ENCODE measurements around the gene LRRC8D.

The LRRC8D gene

DNA sequence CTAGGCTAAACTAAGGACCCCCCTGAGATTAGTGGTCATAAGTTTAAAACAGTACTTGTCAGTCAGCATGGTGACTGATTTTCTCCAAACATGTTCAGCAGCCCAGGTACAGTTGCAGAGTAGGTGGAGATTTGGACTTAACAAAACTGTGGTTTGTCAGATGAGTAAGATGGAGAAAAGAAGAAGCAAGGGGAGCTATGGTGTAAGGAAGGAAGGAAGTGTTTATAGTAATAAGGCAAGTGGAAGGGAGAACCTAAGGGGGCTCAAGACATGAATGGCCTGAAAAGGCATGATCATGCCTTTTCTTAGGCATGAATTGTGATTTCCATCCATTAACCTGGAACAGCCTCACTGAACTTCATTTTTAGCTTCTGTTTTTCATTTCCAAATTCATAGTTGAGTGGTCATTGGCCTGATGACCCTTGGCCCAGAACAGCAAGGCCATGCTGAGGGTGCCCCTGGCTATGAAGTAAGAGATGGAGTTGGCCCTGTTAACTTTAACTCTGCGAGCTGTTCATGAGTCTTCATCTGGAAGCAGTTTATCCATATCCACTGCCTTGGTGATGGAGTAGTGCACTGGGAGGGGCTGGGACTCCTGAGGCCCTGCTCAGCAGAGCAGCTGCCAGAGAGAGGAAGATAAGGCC is 60.7 kb downstream of the LRRC8D start:
- no peak for DNase-seq (ENCODE audit: low spot score)
- TF ChIP-seq, protein P1, sequence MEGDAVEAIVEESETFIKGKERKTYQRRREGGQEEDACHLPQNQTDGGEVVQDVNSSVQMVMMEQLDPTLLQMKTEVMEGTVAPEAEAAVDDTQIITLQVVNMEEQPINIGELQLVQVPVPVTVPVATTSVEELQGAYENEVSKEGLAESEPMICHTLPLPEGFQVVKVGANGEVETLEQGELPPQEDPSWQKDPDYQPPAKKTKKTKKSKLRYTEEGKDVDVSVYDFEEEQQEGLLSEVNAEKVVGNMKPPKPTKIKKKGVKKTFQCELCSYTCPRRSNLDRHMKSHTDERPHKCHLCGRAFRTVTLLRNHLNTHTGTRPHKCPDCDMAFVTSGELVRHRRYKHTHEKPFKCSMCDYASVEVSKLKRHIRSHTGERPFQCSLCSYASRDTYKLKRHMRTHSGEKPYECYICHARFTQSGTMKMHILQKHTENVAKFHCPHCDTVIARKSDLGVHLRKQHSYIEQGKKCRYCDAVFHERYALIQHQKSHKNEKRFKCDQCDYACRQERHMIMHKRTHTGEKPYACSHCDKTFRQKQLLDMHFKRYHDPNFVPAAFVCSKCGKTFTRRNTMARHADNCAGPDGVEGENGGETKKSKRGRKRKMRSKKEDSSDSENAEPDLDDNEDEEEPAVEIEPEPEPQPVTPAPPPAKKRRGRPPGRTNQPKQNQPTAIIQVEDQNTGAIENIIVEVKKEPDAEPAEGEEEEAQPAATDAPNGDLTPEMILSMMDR (conservative IDR thresholded peaks at IDR 0.05; ENCODE audit: low read depth), result no peak
- no peak overlapping the region for H3K27ac ChIP-seq
- ChIA-PET CTCF (no interaction called here), POLR2A (ENCODE audit: low non-redundant PET) (no interaction called here)

DNA sequence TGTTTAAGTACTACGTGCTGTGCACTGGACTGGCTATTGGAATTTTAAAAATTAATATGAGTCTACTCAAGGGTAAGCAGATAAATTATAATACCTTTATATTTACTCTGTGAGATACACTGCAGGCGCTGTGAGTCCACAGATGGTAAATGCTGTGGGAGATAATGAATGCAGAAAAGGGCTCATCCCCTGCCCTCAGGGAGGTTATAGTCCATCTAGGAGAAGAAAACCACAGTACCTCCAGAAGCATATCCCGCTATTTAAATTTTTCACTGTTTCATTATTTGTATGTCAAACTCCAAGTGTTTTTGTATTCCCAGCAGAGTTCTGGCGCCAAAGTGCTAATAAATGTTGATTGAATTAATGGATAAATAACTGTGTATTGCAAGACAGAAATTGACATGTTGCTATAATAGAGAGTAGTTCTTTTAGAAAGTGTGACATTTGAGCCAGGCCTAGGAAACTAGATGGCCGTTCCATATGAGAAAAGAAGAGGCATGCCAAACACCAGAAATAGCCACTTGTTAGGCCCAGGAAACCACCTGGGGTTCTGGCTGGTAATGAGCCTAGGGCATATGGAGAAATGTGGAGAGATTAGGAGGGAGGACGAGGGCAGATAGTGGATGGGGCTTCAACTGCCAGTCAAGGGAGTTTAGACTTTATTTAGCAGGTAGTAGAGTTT is 61.7 kb downstream of the LRRC8D start:
- DNase-seq (ENCODE audit: low spot score), result no peak
- ChIA-PET POLR2A (ENCODE audit: low non-redundant PET) (no interaction called here), CTCF (interaction anchor here (0.6 kb wide), 1 partner anchor 103 kb away, joined by 4 read pairs; no protein-coding TSS in a partner anchor)
- H3K27ac ChIP-seq, result no peak overlapping the region
- TF ChIP-seq, protein P1 (conservative IDR thresholded peaks at IDR 0.05; ENCODE audit: low read depth), result no peak

DNA sequence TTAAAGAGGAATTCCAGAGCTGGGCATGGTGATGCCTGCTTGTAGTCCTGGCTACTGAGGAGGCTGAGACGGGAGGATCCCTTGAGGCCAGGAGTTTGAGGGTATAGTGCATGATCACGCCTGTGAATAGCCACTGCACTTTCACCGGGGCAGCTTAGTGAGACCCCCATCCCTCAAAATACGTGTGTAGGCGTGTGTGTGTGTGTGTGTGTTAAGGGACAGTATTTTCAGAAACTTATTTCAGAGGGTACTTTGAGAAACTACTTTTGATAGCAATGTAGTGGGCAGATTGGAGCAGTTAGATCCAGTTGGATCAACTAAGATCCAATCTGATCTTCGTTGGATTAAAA is 62.2 kb downstream of the LRRC8D start:
- TF ChIP-seq, protein P1 (conservative IDR thresholded peaks at IDR 0.05; ENCODE audit: low read depth), result no peak
- no peak for DNase-seq (ENCODE audit: low spot score)
- CTCF ChIA-PET, result interaction anchor here (0.6 kb wide), 1 partner anchor 103 kb away, joined by 4 read pairs; no protein-coding TSS in a partner anchor
- POLR2A ChIA-PET (ENCODE audit: low non-redundant PET), result no interaction called here
- no peak overlapping the region for H3K27ac ChIP-seq

DNA sequence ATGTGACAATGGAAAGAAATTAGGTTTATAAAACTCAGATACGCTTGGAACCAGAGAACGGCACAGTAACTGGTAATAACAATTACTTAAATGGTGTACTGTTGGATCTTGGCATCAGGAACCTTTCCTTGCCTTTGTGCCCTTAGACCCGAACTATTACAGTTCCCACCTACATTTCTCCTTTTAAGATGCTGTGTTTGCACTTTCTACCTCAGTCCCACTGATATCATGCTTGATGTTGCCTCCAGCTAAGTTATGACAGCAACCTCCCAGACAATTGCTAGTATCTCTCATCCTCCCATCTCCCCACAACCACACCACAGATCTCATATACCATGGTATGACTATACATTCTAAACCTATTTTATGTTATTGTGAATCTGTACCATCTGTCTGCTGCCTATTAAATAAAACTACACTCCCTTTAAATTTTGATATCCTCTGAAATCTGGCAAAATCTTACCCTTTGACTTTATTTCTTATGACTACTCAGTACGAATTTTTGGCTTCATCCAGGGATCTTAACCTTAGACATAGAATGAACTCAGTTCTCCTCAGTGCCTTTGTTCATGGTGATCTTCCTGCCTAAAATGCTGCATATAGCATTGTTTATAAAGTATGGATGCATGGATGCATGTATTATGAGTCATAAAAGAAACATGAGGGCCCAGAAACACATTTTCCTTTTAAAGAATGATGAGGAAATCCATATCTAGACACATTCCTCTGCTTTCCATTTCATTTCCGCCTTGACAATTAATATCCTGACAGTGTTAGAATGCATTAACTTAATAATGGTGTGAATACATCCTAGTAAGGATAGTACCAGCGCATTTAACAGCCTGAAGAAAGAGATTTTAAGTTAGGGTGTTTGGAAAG is 64.1 kb downstream of the LRRC8D start:
- CTCF ChIA-PET, result interaction anchor here (1.1 kb wide), 1 partner anchor 42 kb away, joined by 4 read pairs; no protein-coding TSS in a partner anchor
- no peak overlapping the region for H3K27ac ChIP-seq
- POLR2A ChIA-PET (ENCODE audit: low non-redundant PET), result no interaction called here
- TF ChIP-seq, protein P1 (conservative IDR thresholded peaks at IDR 0.05; ENCODE audit: low read depth), result no peak
- DNase-seq (ENCODE audit: low spot score), result peak; percentile 79

DNA sequence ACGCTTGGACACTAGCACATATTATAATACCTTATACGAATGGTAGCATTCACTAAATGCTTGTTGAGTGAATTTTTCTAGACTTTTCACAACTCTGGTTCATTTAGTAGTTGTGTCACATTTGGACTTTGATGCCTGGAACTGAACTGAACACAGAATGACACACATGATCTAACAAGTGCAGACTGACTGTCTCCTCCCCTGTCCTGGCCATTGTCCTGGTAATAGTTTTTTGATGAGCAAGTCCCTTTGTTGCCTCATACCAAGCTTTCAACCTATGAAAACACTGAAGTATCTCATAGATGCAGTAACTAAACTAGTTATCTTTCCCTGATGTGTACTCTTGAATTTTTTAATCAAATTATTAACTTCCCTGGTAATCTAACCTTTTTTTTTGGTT is 66.4 kb downstream of the LRRC8D start:
- peak; percentile 28 for DNase-seq (ENCODE audit: low spot score)
- CTCF ChIA-PET, result no interaction called here
- no peak overlapping the region for H3K27ac ChIP-seq
- TF ChIP-seq, protein P1 (conservative IDR thresholded peaks at IDR 0.05; ENCODE audit: low read depth), result no peak
- POLR2A ChIA-PET (ENCODE audit: low non-redundant PET), result no interaction called here

DNA sequence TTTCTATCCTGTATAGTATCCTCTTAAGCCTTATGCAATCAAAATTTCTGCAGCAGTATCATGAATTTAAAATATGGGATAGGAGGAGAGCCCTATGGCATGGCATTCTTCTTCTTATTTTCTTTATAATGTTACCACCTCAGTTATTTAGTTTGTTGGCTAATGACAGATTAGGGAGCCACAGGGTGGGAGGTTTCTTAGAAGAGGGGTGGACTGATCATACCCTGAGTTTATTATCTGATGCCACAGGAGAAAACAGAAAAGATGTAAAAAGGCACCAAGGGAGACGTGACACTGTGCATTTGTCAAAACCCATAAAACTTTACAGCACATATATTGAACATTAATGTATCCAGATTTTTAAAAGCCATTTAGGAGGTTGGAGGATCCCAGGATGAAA is 66.9 kb downstream of the LRRC8D start:
- H3K27ac ChIP-seq, result no peak overlapping the region
- ChIA-PET POLR2A (ENCODE audit: low non-redundant PET) (no interaction called here), CTCF (no interaction called here)
- DNase-seq (ENCODE audit: low spot score), result no peak
- TF ChIP-seq, protein P1 (conservative IDR thresholded peaks at IDR 0.05; ENCODE audit: low read depth), result no peak
